Hematopoietic multipotent progenitor cell (in vitro differentiated cells): ENCODE measurements around the gene CLIC6. TPM values are rescaled to one million over a fixed set of nuclear protein-coding genes. Genes with fewer than 3 reads are reported as not detected.

Experiments used
- DNase-seq, 3 donors: peaks; one replicate each; pipeline ENCODE4 v3.0.0-alpha.2; 2011 to 2015; ENCODE audit warnings: low read depth in 2 of 3, low spot score in 2 of 3
- total RNA-seq: library from RNA; depleted of rRNA; stranded (reverse); fragments of >200 nt; gene quantifications from one replicate; pipeline ENCODE4 v1.2.3, GENCODE V29; 2012

The CLIC6 gene
- total RNA-seq, 1 donor, result under 0.01 TPM

- DNase-seq, result no peak
Measured at GRCh38 chr21:34690041-34690792, 21.4 kb downstream of the CLIC6 start.

- DNase-seq, result no peak
Measured at GRCh38 chr21:34690793-34691175, 22.0 kb downstream of the CLIC6 start.

GRCh38 chr21:34691390-34692032 is 22.7 kb downstream of the CLIC6 start:
- DNase-seq, result no peak

- no peak for DNase-seq
Measured at GRCh38 chr21:34692458-34693020, 23.7 kb downstream of the CLIC6 start.

- DNase-seq, result peak; percentile 31 to 77 (median 66)
Measured at GRCh38 chr21:34693192-34693810, 24.5 kb downstream of the CLIC6 start.

- no peak for DNase-seq
Measured at GRCh38 chr21:34695434-34695833, 26.6 kb downstream of the CLIC6 start.

GRCh38 chr21:34696121-34696520 is 27.3 kb downstream of the CLIC6 start:
- no peak for DNase-seq

GRCh38 chr21:34697826-34698225 is 29.0 kb downstream of the CLIC6 start:
- no peak for DNase-seq

GRCh38 chr21:34698270-34699015 is 29.6 kb downstream of the CLIC6 start:
- DNase-seq, result no peak

- no peak for DNase-seq
Measured at GRCh38 chr21:34700605-34701004, 31.8 kb downstream of the CLIC6 start.

GRCh38 chr21:34701726-34702125 is 32.9 kb downstream of the CLIC6 start:
- DNase-seq, result no peak

- no peak for DNase-seq
Measured at GRCh38 chr21:34702341-34703170, 33.8 kb downstream of the CLIC6 start.

GRCh38 chr21:34703571-34703970 is 34.8 kb downstream of the CLIC6 start:
- DNase-seq, result no peak

GRCh38 chr21:34704119-34704518 is 35.3 kb downstream of the CLIC6 start:
- DNase-seq, result no peak

GRCh38 chr21:34705011-34705410 is 36.2 kb downstream of the CLIC6 start:
- DNase-seq, result no peak

GRCh38 chr21:34706337-34706736 is 37.5 kb downstream of the CLIC6 start:
- peak in 2 of 3 donors; percentile 32 to 33 for DNase-seq

GRCh38 chr21:34707876-34708325 is 39.1 kb downstream of the CLIC6 start:
- DNase-seq, result peak in 2 of 3 donors; percentile 41 to 83

- DNase-seq, result no peak
Measured at GRCh38 chr21:34713621-34714020, 44.8 kb downstream of the CLIC6 start.

- DNase-seq, result no peak
Measured at GRCh38 chr21:34715518-34715917, 46.7 kb downstream of the CLIC6 start.
